Thyroid gland (tissue), 4 donors: ENCODE measurements around the gene TPK1. TPM values are rescaled to one million over a fixed set of nuclear protein-coding genes. Genes with fewer than 3 reads are reported as not detected.
"Not testable (repeated sequence)": the region's sequence is repeated elsewhere in the genome, so short reads cannot be mapped to it uniquely, and the experiment has no call there.

Source experiments
- DNase-seq, 2 donors: peaks; one replicate each; pipeline ENCODE4 v3.0.0-alpha.2; 2019
- H3K27ac ChIP-seq, 3 donors: fragments of 200-600 bp; sonication (generic); 1 replicate in 2 of 3; 2 replicates in 1 of 3; pipeline ENCODE4 v1.5.1; 2016 to 2019; ENCODE audit warnings: mild to moderate bottlenecking in 1 of 3, moderate library complexity in 1 of 3
- H3K27me3 ChIP-seq: fragments of 200-600 bp; sonication (generic); one replicate; pipeline ENCODE4 v1.5.1; 2019
- H3K36me3 ChIP-seq, 2 donors: fragments of 200-600 bp; sonication (generic); one replicate each; pipeline ENCODE4 v1.5.1; 2016 to 2019
- H3K4me1 ChIP-seq, 2 donors: fragments of 200-600 bp; sonication (generic); one replicate each; pipeline ENCODE4 v1.5.1; 2017 to 2019
- H3K4me3 ChIP-seq, 3 donors: fragments of 200-600 bp; sonication (generic); replicated peaks in 1 of 3; 1 replicate in 2 of 3; 2 replicates in 1 of 3; pipeline ENCODE4 v1.5.1; 2016; ENCODE audit warnings: mild to moderate bottlenecking in 1 of 3
- H3K9me3 ChIP-seq: fragments of 200-600 bp; sonication (generic); one replicate; pipeline ENCODE4 v1.5.1; 2017
- CTCF ChIP-seq, 6 experiments: fragments of 200-600 bp in 3 of 6; fragments of 450-650 bp in 3 of 6; sonication (generic) in 3 of 6; IDR thresholded peaks; one replicate each; pipeline ENCODE4 v1.5.1; 2016 to 2019; ENCODE audit warnings: antibody characterized with exemption in 6 of 6, mild to moderate bottlenecking in 2 of 6, inconsistent platforms in 1 of 6, moderate library complexity in 1 of 6
- POLR2A ChIP-seq, 2 donors: fragments of 450-650 bp; IDR thresholded peaks; one replicate each; pipeline ENCODE4 v1.6.1; 2017; ENCODE audit warnings: antibody characterized with exemption in 2 of 2, mild to moderate bottlenecking in 2 of 2, moderate library complexity in 1 of 2
- WGBS, 2 donors: methylation state at CpG; one replicate each; pipeline ENCODE4 v1.1.5; 2017; 5-methylcytosine and 5-hydroxymethylcytosine counted together
- intact Hi-C: fragments of 100-400 bp; cut with DNase I; formaldehyde crosslinking; loops from one replicate; pipeline ENCODE4 v1.15.1; 2023
- total RNA-seq, 4 donors: library from RNA; depleted of rRNA; stranded (reverse); fragments of >200 nt; gene quantifications; one replicate each; pipeline ENCODE4 v1.2.3, GENCODE V29; 2016

TPK1 gene
- total RNA-seq, 4 donors from 2014 or later = 2.6 to 10.4 (median 6.2) TPM

- TF ChIP-seq CTCF (IDR thresholded peaks at IDR 0.05) (no peak), POLR2A (IDR thresholded peaks at IDR 0.05) (no peak)
- Histone ChIP-seq H3K4me1 (no peaks in the 10 kb centered on the region), H3K9me3 (no peaks in the 10 kb centered on the region), H3K36me3 (no peaks in the 10 kb centered on the region), H3K4me3 (no peak overlapping the region), H3K27ac (no peak overlapping the region), H3K27me3 (no peaks in the 10 kb centered on the region)
- no peak for DNase-seq
- intact Hi-C loops = no loop called here
- 48 to 56% methylated on average over 5 of the region's 5 CpGs for WGBS, 2 donors
Observed at GRCh38 chr7:144439717-144440205, 396.1 kb downstream of the TPK1 start.

- DNase-seq = no peak
- Histone ChIP-seq H3K4me3 (no peak overlapping the region), H3K27me3 (no peaks in the 10 kb centered on the region), H3K27ac (no peak overlapping the region), H3K36me3 (no peaks in the 10 kb centered on the region), H3K9me3 (no peaks in the 10 kb centered on the region), H3K4me1 (no peaks in the 10 kb centered on the region)
- intact Hi-C loops = no loop called here
- WGBS, 2 donors = 90 to 94% methylated on average over 3 of the region's 3 CpGs
- TF ChIP-seq POLR2A (IDR thresholded peaks at IDR 0.05) (no peak), CTCF (IDR thresholded peaks at IDR 0.05) (no peak)
Observed at GRCh38 chr7:144438759-144439158, 397.1 kb downstream of the TPK1 start.

- 81 to 84% methylated on average over 4 of the region's 4 CpGs for whole genome bisulfite sequencing, 2 donors
Observed at GRCh38 chr7:144437370-144438191, 398.3 kb downstream of the TPK1 start.

GRCh38 chr7:144436500-144436899, 399.4 kb downstream of the TPK1 start:
- Histone ChIP-seq H3K36me3 (no peaks in the 10 kb centered on the region), H3K4me1 (no peaks in the 10 kb centered on the region), H3K27ac (no peak overlapping the region), H3K9me3 (no peaks in the 10 kb centered on the region), H3K27me3 (no peaks in the 10 kb centered on the region), H3K4me3 (no peak overlapping the region)
- 83% methylated on average over 9 of the region's 9 CpGs for WGBS, 2 donors
- no peak for DNase-seq
- TF ChIP-seq POLR2A (IDR thresholded peaks at IDR 0.05) (no peak), CTCF (IDR thresholded peaks at IDR 0.05) (no peak)
- intact Hi-C loops = no loop called here

More at GRCh38 chr7:144437370-144438191, 398.3 kb downstream of the TPK1 start:
- intact Hi-C loops = no loop called here
- TF ChIP-seq CTCF (IDR thresholded peaks at IDR 0.05) (peak in 4 of 6 experiments; percentile 21 to 58 (median 50)), POLR2A (IDR thresholded peaks at IDR 0.05) (no peak)
- Histone ChIP-seq H3K27me3 (no peaks in the 10 kb centered on the region), H3K4me3 (no peak overlapping the region), H3K36me3 (no peaks in the 10 kb centered on the region), H3K27ac (no peak overlapping the region), H3K9me3 (no peaks in the 10 kb centered on the region), H3K4me1 (no peaks in the 10 kb centered on the region)
- peak; percentile 48 to 56 for DNase-seq

- Histone ChIP-seq H3K36me3 (no peaks in the 10 kb centered on the region), H3K9me3 (no peaks in the 10 kb centered on the region), H3K4me3 (no peak overlapping the region), H3K27me3 (no peaks in the 10 kb centered on the region), H3K4me1 (no peaks in the 10 kb centered on the region), H3K27ac (no peak overlapping the region)
- intact Hi-C loops = no loop called here
- TF ChIP-seq CTCF (IDR thresholded peaks at IDR 0.05) (no peak), POLR2A (IDR thresholded peaks at IDR 0.05) (no peak)
- no peak for DNase-seq
- WGBS, 2 donors = 80 to 86% methylated on average over 2 of the region's 2 CpGs
Observed at GRCh38 chr7:144428431-144428830, 407.4 kb downstream of the TPK1 start.

- H3K4me3 ChIP-seq, H3K27me3 ChIP-seq, H3K4me1 ChIP-seq, H3K36me3 ChIP-seq, H3K27ac ChIP-seq, H3K9me3 ChIP-seq, DNase-seq, intact Hi-C loops: not testable (repeated sequence)
- 46 to 51% methylated on average over 2 of the region's 2 CpGs for WGBS, 2 donors
Observed at GRCh38 chr7:144427539-144427938, 408.3 kb downstream of the TPK1 start.

- intact Hi-C loops, H3K4me1 ChIP-seq, H3K4me3 ChIP-seq, DNase-seq, H3K27me3 ChIP-seq, H3K27ac ChIP-seq, H3K9me3 ChIP-seq, H3K36me3 ChIP-seq: not testable (repeated sequence)
- 85 to 90% methylated on average over 4 of the region's 4 CpGs for WGBS, 2 donors
Observed at GRCh38 chr7:144418931-144419330, 416.9 kb downstream of the TPK1 start.
